GM12865 (cell line): ENCODE data around the gene IGLL5.

Source experiments
- DNase-seq: peaks from one replicate; pipeline ENCODE4 v3.0.0; 2010; ENCODE audit warnings: low read depth
- H3K4me3 ChIP-seq: 2 replicates; pipeline ENCODE4 v1.5.1; 2011; ENCODE audit warnings: mild to moderate bottlenecking, low read depth, low read length, control low read depth
- TF ChIP-seq, protein P1 (sequence below): IDR thresholded peaks from 2 replicates; pipeline ENCODE4 v1.5.1; 2011; ENCODE audit warnings: low read length, control low read depth, low read depth, inconsistent platforms; ENCODE audit not compliant: insufficient read depth; ENCODE audit errors: missing control alignments

IGLL5 gene

DNA sequence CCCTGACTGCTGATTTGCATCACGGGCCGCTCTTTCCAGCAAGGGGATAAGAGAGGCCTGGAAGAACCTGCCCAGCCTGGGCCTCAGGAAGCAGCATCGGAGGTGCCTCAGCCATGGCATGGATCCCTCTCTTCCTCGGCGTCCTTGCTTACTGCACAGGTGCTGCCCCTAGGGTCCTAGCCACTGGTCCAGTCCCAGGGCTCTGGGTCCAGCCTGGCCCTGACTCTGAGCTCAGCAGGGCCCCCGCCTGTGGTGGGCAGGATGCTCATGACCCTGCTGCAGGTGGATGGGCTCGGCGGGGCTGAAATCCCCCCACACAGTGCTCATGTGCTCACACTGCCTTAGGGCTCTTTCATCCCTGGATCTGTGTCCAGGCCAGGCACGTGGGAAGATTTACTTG lies 7.0 kb upstream of the IGLL5 start:
- DNase-seq: no peak
- TF ChIP-seq, protein P1, sequence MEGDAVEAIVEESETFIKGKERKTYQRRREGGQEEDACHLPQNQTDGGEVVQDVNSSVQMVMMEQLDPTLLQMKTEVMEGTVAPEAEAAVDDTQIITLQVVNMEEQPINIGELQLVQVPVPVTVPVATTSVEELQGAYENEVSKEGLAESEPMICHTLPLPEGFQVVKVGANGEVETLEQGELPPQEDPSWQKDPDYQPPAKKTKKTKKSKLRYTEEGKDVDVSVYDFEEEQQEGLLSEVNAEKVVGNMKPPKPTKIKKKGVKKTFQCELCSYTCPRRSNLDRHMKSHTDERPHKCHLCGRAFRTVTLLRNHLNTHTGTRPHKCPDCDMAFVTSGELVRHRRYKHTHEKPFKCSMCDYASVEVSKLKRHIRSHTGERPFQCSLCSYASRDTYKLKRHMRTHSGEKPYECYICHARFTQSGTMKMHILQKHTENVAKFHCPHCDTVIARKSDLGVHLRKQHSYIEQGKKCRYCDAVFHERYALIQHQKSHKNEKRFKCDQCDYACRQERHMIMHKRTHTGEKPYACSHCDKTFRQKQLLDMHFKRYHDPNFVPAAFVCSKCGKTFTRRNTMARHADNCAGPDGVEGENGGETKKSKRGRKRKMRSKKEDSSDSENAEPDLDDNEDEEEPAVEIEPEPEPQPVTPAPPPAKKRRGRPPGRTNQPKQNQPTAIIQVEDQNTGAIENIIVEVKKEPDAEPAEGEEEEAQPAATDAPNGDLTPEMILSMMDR: no peak
- no peak overlapping the region; the same call in 1 of the 2 replicates for H3K4me3 ChIP-seq

DNA sequence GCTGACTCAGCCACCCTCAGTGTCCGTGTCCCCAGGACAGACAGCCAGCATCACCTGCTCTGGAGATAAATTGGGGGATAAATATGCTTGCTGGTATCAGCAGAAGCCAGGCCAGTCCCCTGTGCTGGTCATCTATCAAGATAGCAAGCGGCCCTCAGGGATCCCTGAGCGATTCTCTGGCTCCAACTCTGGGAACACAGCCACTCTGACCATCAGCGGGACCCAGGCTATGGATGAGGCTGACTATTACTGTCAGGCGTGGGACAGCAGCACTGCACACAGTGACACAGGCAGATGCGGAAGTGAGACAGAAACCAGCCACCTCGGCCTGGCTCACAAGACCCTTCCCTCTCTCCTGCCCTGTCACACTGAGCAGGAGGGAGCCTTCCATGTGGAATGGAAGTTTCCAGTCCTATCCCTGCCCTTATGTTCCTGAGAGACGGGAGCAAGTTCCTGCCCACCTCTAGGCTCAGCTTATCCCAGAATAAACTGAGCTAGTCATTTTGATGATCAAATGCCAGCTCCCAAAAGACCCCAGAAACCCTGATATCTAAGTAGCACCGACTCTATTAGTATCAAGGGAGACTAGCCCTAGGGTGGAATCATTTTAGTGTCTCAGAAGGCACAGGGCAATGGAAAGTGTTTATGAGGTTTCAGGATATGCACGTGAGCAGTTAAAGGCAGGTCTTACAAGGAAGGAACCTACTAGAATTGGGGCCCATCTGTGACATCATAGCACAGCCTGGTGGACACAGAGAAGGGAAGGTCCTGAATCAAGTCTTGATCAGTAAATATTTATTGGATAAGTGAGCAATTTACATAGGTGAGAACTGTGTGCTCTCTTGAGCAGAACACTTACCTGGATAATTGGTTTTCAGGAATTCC lies 6.3 kb upstream of the IGLL5 start:
- H3K4me3 ChIP-seq: no peak overlapping the region; the same call in none of the 2 replicates
- peak; percentile 63 for DNase-seq

DNA sequence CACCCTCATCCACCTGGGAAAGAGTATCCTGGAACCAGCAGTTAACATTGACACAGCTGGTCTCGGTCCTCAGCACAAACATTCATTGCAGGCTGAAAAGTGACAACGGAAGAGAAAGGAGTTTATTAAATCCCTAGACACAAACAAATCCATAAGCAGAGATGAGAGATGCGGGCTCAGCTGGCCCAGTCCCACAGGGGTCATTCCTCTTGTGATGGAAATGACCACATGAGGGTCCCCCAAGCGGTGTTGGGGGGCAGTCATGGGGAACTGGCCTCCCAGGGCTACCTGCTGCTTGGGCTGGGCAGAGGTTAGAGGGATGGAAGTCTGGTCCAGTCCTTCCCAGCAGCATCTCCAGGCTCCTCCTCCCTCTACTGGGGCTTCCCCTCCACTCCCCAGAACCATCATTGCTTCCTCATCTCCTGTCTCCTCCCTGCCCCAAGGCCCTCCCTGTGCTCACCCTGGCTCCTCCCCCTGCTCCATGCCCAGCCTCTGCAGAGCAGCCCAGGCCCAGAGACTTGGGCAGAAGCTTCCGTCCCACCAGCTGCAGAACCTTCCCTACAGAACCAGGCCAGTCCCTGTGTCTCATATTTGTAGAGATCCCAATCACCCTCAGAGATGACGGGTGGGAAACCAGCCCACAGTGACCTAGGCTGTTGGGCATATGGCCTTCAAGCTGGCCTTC lies 5.4 kb upstream of the IGLL5 start:
- peak overlapping the region; percentile 30 for H3K4me3 ChIP-seq
- DNase-seq: peak; percentile 75
- TF ChIP-seq, protein P1: no peak

More for the DNA sequence above, 6.3 kb upstream of the IGLL5 start:
- TF ChIP-seq, protein P1: no peak

DNA sequence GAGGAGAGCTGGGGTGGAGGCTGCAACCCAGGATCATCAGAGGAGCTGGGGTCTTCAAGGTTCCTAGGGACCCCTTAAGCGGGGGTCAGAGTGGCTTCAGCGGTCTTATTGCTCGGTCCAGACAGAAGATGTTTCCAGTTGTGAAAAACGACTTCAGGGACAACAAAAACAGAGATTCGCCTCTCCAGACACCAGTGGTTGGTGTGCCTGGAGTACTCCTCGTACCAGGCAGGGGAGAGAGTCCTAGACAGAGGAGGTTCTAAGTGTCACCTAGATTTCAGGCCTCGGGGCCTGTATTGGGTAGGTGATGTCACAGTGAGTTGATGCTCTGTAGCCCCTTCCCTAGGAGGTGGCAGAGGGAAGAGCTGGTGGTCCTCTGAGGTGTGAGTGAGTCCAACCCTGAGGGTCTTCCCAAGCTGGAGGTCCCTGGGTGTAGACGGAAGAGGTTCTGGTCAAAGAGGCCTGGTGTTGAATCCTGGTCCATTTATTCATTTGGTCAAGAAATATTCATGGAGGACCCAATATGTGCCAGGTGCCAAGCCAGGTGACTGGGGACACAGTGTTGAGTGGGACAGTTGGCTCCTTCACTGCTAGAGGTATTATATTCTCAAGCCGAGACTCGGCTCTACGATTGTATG lies 4.4 kb upstream of the IGLL5 start:
- TF ChIP-seq, protein P1: no peak
- peak overlapping the region; percentile 9; the same call in 1 of the 2 replicates for H3K4me3 ChIP-seq
- no peak for DNase-seq

DNA sequence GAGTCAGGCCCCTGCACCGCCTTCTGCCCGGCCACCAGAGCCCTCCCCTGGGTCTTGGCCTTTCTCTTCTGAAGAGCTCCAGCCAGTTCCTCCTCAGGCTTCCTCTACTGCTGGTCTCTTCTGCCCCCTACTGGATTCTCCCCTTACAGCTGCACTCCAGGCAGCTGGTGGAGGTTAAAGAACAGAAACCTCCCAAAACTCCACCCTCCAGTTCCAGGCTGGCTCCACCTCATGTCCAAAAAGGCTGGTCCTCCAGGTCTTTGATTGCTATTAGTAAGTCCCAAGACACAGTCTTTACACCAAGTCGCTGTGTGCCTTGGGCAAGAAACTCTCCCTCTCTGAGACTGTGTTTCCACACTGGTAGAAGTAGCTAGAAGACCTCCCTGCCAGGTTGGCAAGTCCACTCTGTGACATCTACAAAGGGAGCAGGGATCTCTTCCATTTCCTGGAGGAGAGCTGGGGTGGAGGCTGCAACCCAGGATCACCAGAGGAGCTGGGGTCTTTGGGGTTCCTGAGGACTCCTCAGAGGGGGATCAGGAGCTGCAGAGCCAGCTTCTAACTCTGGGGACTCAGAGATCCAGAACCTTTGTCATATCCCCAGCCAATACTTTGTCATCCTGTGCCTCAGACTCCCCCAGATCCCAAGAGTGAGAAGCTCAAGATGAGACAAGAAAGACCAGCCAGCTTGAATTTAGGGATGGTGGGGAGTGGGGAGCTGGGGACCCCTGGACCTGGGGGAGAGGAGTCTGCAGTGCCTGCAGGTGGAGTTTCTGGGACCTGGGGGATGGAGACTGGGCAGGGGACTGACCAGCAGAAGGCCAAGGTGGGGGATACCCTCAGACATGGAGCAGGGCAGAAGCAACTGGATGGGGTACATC lies 3.4 kb upstream of the IGLL5 start:
- peak; percentile 89 for DNase-seq
- TF ChIP-seq, protein P1: peak; percentile 67
- H3K4me3 ChIP-seq: peak overlapping the region; percentile 4; the same call in 1 of the 2 replicates
